ENCODE results near the gene GNG4.

- TF ChIP-seq, protein P1, sequence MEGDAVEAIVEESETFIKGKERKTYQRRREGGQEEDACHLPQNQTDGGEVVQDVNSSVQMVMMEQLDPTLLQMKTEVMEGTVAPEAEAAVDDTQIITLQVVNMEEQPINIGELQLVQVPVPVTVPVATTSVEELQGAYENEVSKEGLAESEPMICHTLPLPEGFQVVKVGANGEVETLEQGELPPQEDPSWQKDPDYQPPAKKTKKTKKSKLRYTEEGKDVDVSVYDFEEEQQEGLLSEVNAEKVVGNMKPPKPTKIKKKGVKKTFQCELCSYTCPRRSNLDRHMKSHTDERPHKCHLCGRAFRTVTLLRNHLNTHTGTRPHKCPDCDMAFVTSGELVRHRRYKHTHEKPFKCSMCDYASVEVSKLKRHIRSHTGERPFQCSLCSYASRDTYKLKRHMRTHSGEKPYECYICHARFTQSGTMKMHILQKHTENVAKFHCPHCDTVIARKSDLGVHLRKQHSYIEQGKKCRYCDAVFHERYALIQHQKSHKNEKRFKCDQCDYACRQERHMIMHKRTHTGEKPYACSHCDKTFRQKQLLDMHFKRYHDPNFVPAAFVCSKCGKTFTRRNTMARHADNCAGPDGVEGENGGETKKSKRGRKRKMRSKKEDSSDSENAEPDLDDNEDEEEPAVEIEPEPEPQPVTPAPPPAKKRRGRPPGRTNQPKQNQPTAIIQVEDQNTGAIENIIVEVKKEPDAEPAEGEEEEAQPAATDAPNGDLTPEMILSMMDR (IDR thresholded peaks at IDR 0.05; ENCODE audit: insufficient read depth, low read depth, low read length): no peak
- TF ChIP-seq EZH2 (IDR thresholded peaks at IDR 0.05; ENCODE audit: insufficient read depth, low read length): no peak
Observed at GRCh38 chr1:235612761-235613160, 36.8 kb downstream of the GNG4 start.

All from astrocyte (in vitro differentiated cells and primary cell).